Keratinocyte (primary cell): ENCODE data around the gene CXCL5.

Experiments used
- CTCF ChIP-seq, 3 experiments: IDR thresholded peaks in 1 of 3; conservative IDR thresholded peaks in 1 of 3; optimal IDR thresholded peaks in 1 of 3; 2 replicates in 2 of 3; 3 replicates in 1 of 3; pipeline versions ENCODE3 to v1.5.1; 2011; ENCODE audit warnings: low read length in 3 of 3, mild to moderate bottlenecking in 3 of 3, moderate library complexity in 2 of 3, control low read depth in 1 of 3, inconsistent platforms in 1 of 3; ENCODE audit not compliant: insufficient read depth in 2 of 3; ENCODE audit errors: extremely low read depth in 1 of 3
- EZH2 ChIP-seq: IDR thresholded peaks from one replicate; pipeline ENCODE4 v1.6.1; 2012; ENCODE audit warnings: inconsistent platforms, mild to moderate bottlenecking, low read length, moderate library complexity

- TF ChIP-seq CTCF (optimal IDR thresholded peaks at IDR 0.05 in 1 of 3, IDR thresholded peaks at IDR 0.05 in 1 of 3, conservative IDR thresholded peaks at IDR 0.05 in 1 of 3; ENCODE audit: extremely low read depth in 1 of 3, insufficient read depth in 2 of 3, low read length in 3 of 3): no peak
- no peak for TF ChIP-seq EZH2
These were observed 33.1 kb upstream of the CXCL5 start for GRCh38 chr4:74031576-74031975.
